IMR-90 (cell line): ENCODE data around the gene GRAMD2B. TPM values are rescaled to one million over a fixed set of nuclear protein-coding genes. Genes with fewer than 3 reads are reported as not detected.

ENCODE experiments used
- ATAC-seq: fragments of 200-7000 bp; cut with Tn5 transposase; 2 replicates; pipeline ENCODE4 v1.9.1; 2020; ENCODE audit warnings: low read depth, mild to moderate bottlenecking, moderate library complexity
- BruUV-seq: library from RNA; stranded (reverse); fragments of 400-500 nt; replicated peaks from 2 replicates; lab custom pipeline; 2021; lab: Mats Ljungman, UMichigan
- CTCF ChIA-PET: fragments of 300-600 bp; formaldehyde crosslinking; extraction: SDS; loops from one replicate; lab custom pipeline; 2021; ENCODE audit warnings: antibody characterized with exemption; lab: Yijun Ruan, JAX
- POLR2A ChIA-PET: fragments of 300-600 bp; sonication (Branson Sonifier 250); formaldehyde crosslinking; loops from one replicate; lab custom pipeline; 2022; ENCODE audit warnings: antibody characterized with exemption; ENCODE audit not compliant: unreplicated experiment; lab: Charles Lee
- DNase-seq: peaks from one replicate; pipeline ENCODE4 v3.0.0; 2013
- H2AFZ ChIP-seq: replicated peaks from 2 replicates; pipeline ENCODE3; 2013; ENCODE audit warnings: low read length, mild to moderate bottlenecking; ENCODE audit not compliant: poor library complexity
- H2AK5ac ChIP-seq: 2 replicates; pipeline ENCODE4 v1.6.1; 2013; ENCODE audit warnings: low read depth, low read length, inconsistent platforms
- H2AK9ac ChIP-seq: replicated peaks from 2 replicates; pipeline ENCODE3; 2013; ENCODE audit warnings: mild to moderate bottlenecking, low read depth, low read length, moderate library complexity; ENCODE audit not compliant: poor library complexity
- H2BK120ac ChIP-seq: 2 replicates; pipeline ENCODE4 v1.6.1; 2013; ENCODE audit warnings: low read depth, low read length, inconsistent platforms
- H2BK15ac ChIP-seq: 3 replicates; pipeline ENCODE4 v1.6.1; 2013; ENCODE audit warnings: low read depth, low read length, inconsistent platforms
- H2BK20ac ChIP-seq: 2 replicates; pipeline ENCODE4 v1.6.1; 2013; ENCODE audit warnings: low read depth, mild to moderate bottlenecking, inconsistent platforms, low read length, moderate library complexity
- H2BK5ac ChIP-seq: 2 replicates; pipeline ENCODE4 v1.6.1; 2013; ENCODE audit warnings: mild to moderate bottlenecking, low read depth, low read length, inconsistent platforms; ENCODE audit not compliant: poor library complexity, severe bottlenecking
- H3K14ac ChIP-seq: replicated peaks from 2 replicates; pipeline ENCODE4 v1.6.1; 2013; ENCODE audit warnings: low read depth, low read length, inconsistent platforms
- H3K18ac ChIP-seq: 2 replicates; pipeline ENCODE4 v1.6.1; 2013; ENCODE audit warnings: low read depth, low read length, control low read depth
- H3K23ac ChIP-seq: 2 replicates; pipeline ENCODE4 v1.6.1; 2013; ENCODE audit warnings: low read depth, low read length, inconsistent platforms
- H3K27ac ChIP-seq: 2 replicates; pipeline ENCODE4 v1.5.1; 2013; ENCODE audit warnings: mild to moderate bottlenecking, control low read depth, low read length; ENCODE audit not compliant: insufficient read depth
- H3K27me3 ChIP-seq: 2 replicates; pipeline ENCODE4 v1.6.1; 2013; ENCODE audit warnings: low read length; ENCODE audit not compliant: control insufficient read depth, insufficient read depth
- H3K36me3 ChIP-seq: 2 replicates; pipeline ENCODE4 v1.6.1; 2013; ENCODE audit warnings: low read length, mixed read lengths; ENCODE audit not compliant: control insufficient read depth, insufficient read depth
- H3K4ac ChIP-seq: 2 replicates; pipeline ENCODE4 v1.6.1; 2013; ENCODE audit warnings: low read depth, low read length, inconsistent platforms
- H3K4me1 ChIP-seq: 2 replicates; pipeline ENCODE4 v1.6.1; 2013; ENCODE audit warnings: low read length, mixed read lengths; ENCODE audit not compliant: control insufficient read depth, insufficient read depth
- H3K4me2 ChIP-seq: 2 replicates; pipeline ENCODE4 v1.6.1; 2013; ENCODE audit warnings: low read depth, mild to moderate bottlenecking, control low read depth, low read length, moderate library complexity
- H3K4me3 ChIP-seq: 2 replicates; pipeline ENCODE4 v1.5.1; 2013; ENCODE audit warnings: low read depth, mild to moderate bottlenecking, control low read depth, low read length, moderate library complexity; ENCODE audit not compliant: insufficient read depth
- H3K56ac ChIP-seq: 2 replicates; pipeline ENCODE4 v1.6.1; 2013; ENCODE audit warnings: low read length, inconsistent platforms; ENCODE audit not compliant: insufficient read depth; ENCODE audit errors: extremely low read depth
- H3K79me1 ChIP-seq, 2 experiments: 2 replicates each; pipeline ENCODE4 v1.6.1; 2013; ENCODE audit warnings: low read length in 2 of 2, inconsistent platforms in 1 of 2, low read depth in 1 of 2
- H3K9ac ChIP-seq: 2 replicates; pipeline ENCODE4 v1.6.1; 2013; ENCODE audit warnings: low read depth, low read length, control low read depth
- H3K9me1 ChIP-seq: 2 replicates; pipeline ENCODE4 v1.6.1; 2013; ENCODE audit warnings: low read length, inconsistent platforms; ENCODE audit not compliant: insufficient read depth
- H3K9me3 ChIP-seq: 2 replicates; pipeline ENCODE4 v1.6.1; 2013; ENCODE audit warnings: low read length; ENCODE audit not compliant: control insufficient read depth, insufficient read depth
- H4K20me1 ChIP-seq: 2 replicates; pipeline ENCODE4 v1.6.1; 2013; ENCODE audit warnings: low read length, inconsistent platforms; ENCODE audit not compliant: insufficient read depth
- H4K5ac ChIP-seq: 2 replicates; pipeline ENCODE4 v1.6.1; 2013; ENCODE audit warnings: mild to moderate bottlenecking, low read depth, low read length, control low read depth
- H4K8ac ChIP-seq, 2 experiments: 2 replicates each; pipeline ENCODE4 v1.6.1; 2013; ENCODE audit warnings: low read depth in 2 of 2, low read length in 2 of 2, control low read depth in 1 of 2, inconsistent platforms in 1 of 2
- H4K91ac ChIP-seq: 2 replicates; pipeline ENCODE4 v1.6.1; 2013; ENCODE audit warnings: low read depth, low read length, inconsistent platforms; ENCODE audit not compliant: insufficient read depth
- FOS ChIP-seq: fragments of 150-350 bp; IDR thresholded peaks from 2 replicates; pipeline ENCODE4 v1.6.1; 2016; ENCODE audit warnings: low read depth, low read length
- MAZ ChIP-seq: IDR thresholded peaks from 2 replicates; pipeline ENCODE4 v1.6.1; 2012; ENCODE audit warnings: low read depth, mild to moderate bottlenecking, low read length, improper control_type of control experiment, moderate library complexity, borderline replicate concordance
- MXI1 ChIP-seq: IDR thresholded peaks from 2 replicates; pipeline ENCODE4 v1.6.1; 2012; ENCODE audit warnings: low read depth, mild to moderate bottlenecking, low read length, moderate library complexity, borderline replicate concordance
- RFX5 ChIP-seq: IDR thresholded peaks from 2 replicates; pipeline ENCODE4 v1.8.0; 2012; ENCODE audit warnings: low read depth, mild to moderate bottlenecking, low read length, moderate library complexity
- SMC3 ChIP-seq: fragments of 150-350 bp; IDR thresholded peaks from 2 replicates; pipeline ENCODE4 v1.6.1; 2016; ENCODE audit warnings: low read depth, mild to moderate bottlenecking, antibody characterized with exemption, low read length, moderate library complexity
- USF2 ChIP-seq: fragments of 150-350 bp; IDR thresholded peaks from 2 replicates; pipeline ENCODE4 v1.6.1; 2017; ENCODE audit warnings: mild to moderate bottlenecking, antibody characterized with exemption, low read length, low read depth
- WGBS, 2 experiments: methylation state at CpG; one replicate each; pipeline versions ENCODE4 v1.1.5 to v1.1.7; 2013; ENCODE audit warnings: missing lambda C conversion rate in 2 of 2; ENCODE audit not compliant: insufficient read length in 1 of 2; ENCODE audit errors: extremely low coverage in 2 of 2; 5-methylcytosine and 5-hydroxymethylcytosine counted together
- dilution Hi-C: fragments of 300-500 bp; cut with HindIII; formaldehyde crosslinking; loops from one replicate; pipeline ENCODE4 v1.14.3; 2018; ENCODE audit warnings: low sequenced_read_pairs; ENCODE audit not compliant: unreplicated experiment
- in situ Hi-C: fragments of 300-500 bp; cut with MboI; formaldehyde crosslinking; loops from 3 replicates; pipeline ENCODE4 v1.14.3; 2019; ENCODE audit warnings: low sequenced_read_pairs, inconsistent platforms, mixed read lengths
- intact Hi-C: fragments of 100-400 bp; cut with micrococcal nuclease; formaldehyde crosslinking; loops from 2 replicates; pipeline ENCODE4 v1.10.0; 2022
- polyA plus RNA-seq, 3 experiments: library from polyadenylated mRNA; depleted of rRNA; stranded (reverse); fragments of >200 nt; gene quantifications; 2 replicates each; pipeline ENCODE4 v1.2.3, GENCODE V29; 2012; ENCODE audit warnings: low replicate concordance in 1 of 3
- total RNA-seq: library from RNA; depleted of rRNA; stranded (reverse); fragments of >200 nt; gene quantifications from 2 replicates; pipeline ENCODE4 v1.2.3, GENCODE V29; 2012

Gene GRAMD2B
- total and polyA plus RNA-seq, 2 of the 4 experiments (the other 2 are of a cell fraction) = 13.9 to 20.3 TPM

GRCh38 chr5:126486332-126486731, 63.1 kb downstream of the GRAMD2B start:
- H4K91ac ChIP-seq = no peak overlapping the region
- H2AK5ac ChIP-seq = no peak overlapping the region
- no peak overlapping the region for H2AFZ ChIP-seq
- dilution Hi-C loops = no loop called here
- DNase-seq = no peak
- no peak overlapping the region for H3K23ac ChIP-seq
- H4K20me1 ChIP-seq = no peaks in the 10 kb centered on the region
- intact Hi-C loops = no loop called here
- no peak overlapping the region for H2BK120ac ChIP-seq
- H3K27me3 ChIP-seq = no peaks in the 10 kb centered on the region
- H3K14ac ChIP-seq = no peak overlapping the region
- H3K4me1 ChIP-seq = no peaks in the 10 kb centered on the region; the same call in 1 of the 2 replicates
- no peak overlapping the region for H2BK5ac ChIP-seq
- WGBS, 2 experiments = 100% methylated on average over 3 of the region's 3 CpGs; no CpG with 5 or more reads in 1 of the 2 experiments
- BruUV-seq = no TSS peak
- no peak overlapping the region for H2BK20ac ChIP-seq
- peaks cover 8% of the 10 kb centered on the region for H3K36me3 ChIP-seq
- H2AK9ac ChIP-seq = no peak overlapping the region
- CTCF ChIA-PET = interaction anchor here (1.1 kb wide), 1 partner anchor 14 kb away, joined by 3 read pairs; no protein-coding TSS in a partner anchor
- no peak overlapping the region for H3K56ac ChIP-seq
- H2BK15ac ChIP-seq = no peak overlapping the region
- no peak overlapping the region for H3K9ac ChIP-seq
- in situ Hi-C loops = no loop called here
- H3K4ac ChIP-seq = no peak overlapping the region
- no peak overlapping the region for H3K18ac ChIP-seq
- H4K8ac ChIP-seq = no peak overlapping the region
- H3K9me1 ChIP-seq = no peaks in the 10 kb centered on the region
- no peaks in the 10 kb centered on the region for H3K9me3 ChIP-seq
- ATAC-seq = no peak
- H3K27ac ChIP-seq = no peak overlapping the region
- no peak overlapping the region for H3K4me2 ChIP-seq
- no peak for TF ChIP-seq USF2
- TF ChIP-seq RFX5 = no peak
- TF ChIP-seq MXI1 = no peak
- no peak for TF ChIP-seq MAZ
- no peak for TF ChIP-seq FOS
- no peak for TF ChIP-seq SMC3
- POLR2A ChIA-PET = no interaction called here
- no peak overlapping the region for H3K4me3 ChIP-seq
- H4K5ac ChIP-seq = no peak overlapping the region
- H3K79me1 ChIP-seq = no peaks in the 10 kb centered on the region
